ENCODE measurements around the gene CALR.

CALR gene

DNA sequence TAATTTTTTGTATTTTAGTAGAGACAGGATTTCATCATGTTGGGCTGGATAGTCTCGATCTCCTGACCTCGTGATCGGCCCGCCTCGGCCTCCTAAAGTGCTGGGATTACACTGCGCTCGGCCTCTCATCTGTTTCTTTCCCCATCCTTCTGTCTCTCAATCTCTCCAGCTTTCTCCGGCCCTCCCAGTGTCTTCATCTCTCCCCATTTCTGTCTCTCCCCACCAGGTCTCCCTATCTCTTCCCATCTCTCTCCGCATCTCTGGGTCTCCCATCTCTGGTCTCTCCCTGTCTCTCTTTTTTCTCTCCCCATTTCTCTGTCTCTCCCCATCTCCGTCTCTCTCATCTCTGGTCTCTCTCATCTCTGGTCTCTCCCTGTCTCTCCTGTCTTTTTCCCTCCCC, 44.7 kb downstream of the CALR start:
- Histone ChIP-seq H3K27ac (ENCODE audit: insufficient read depth, low read depth, low read length, poor library complexity, severe bottlenecking) (no peak overlapping the region), H3K9me3 (ENCODE audit: control insufficient read depth, low read length) (no peaks in the 10 kb centered on the region), H3K4me3 (ENCODE audit: insufficient read depth, low read depth, low read length) (no peak overlapping the region), H3K36me3 (ENCODE audit: control insufficient read depth, insufficient read depth, low read length) (no peaks in the 10 kb centered on the region), H3K4me1 (ENCODE audit: control insufficient read depth, insufficient read depth, low read length) (peaks cover 16% of the 10 kb centered on the region), H3K27me3 (ENCODE audit: control insufficient read depth, insufficient read depth, low read length, poor library complexity, severe bottlenecking) (peaks cover 67% of the 10 kb centered on the region)
- 61 to 62% methylated on average over 10 of the region's 10 CpGs for WGBS, 2 experiments

DNA sequence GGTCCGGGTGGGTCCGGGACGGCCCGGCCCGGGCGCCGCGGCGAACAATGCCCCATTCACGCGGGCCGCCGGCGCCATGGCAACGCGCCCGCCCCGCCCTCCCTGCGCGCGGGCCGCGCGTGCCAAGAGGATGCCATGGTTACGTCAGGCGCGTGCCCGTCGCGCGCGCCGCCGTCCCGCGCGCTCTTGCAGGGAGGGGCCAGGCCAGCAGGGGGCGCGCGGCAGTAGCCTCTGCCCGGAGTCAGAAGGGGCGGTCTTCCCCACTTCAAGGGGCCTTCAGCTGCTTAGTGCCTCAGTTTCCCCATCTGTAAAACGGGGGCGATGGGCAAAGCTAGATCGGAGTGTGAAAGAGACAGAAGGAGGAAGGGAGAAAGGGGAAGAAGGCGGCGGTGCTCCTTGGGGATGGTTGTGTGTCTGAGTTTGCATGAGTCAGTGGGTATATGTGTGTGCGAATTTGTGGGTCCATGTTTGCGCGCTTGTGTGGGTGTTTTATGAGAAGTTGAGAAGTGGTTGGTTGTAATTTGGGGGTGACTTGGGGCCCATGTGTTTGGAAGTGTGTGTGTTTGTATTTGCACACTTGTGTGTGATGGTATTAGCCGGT, 45.2 kb downstream of the CALR start:
- Histone ChIP-seq H3K4me3 (ENCODE audit: insufficient read depth, low read depth, low read length) (no peak overlapping the region), H3K9me3 (ENCODE audit: control insufficient read depth, low read length) (no peaks in the 10 kb centered on the region), H3K27ac (ENCODE audit: insufficient read depth, low read depth, low read length, poor library complexity, severe bottlenecking) (no peak overlapping the region), H3K27me3 (ENCODE audit: control insufficient read depth, insufficient read depth, low read length, poor library complexity, severe bottlenecking) (peaks cover 73% of the 10 kb centered on the region), H3K4me1 (ENCODE audit: control insufficient read depth, insufficient read depth, low read length) (peaks cover 16% of the 10 kb centered on the region), H3K36me3 (ENCODE audit: control insufficient read depth, insufficient read depth, low read length) (no peaks in the 10 kb centered on the region)
- 10% methylated on average over 51 of the region's 51 CpGs for WGBS, 2 experiments

DNA sequence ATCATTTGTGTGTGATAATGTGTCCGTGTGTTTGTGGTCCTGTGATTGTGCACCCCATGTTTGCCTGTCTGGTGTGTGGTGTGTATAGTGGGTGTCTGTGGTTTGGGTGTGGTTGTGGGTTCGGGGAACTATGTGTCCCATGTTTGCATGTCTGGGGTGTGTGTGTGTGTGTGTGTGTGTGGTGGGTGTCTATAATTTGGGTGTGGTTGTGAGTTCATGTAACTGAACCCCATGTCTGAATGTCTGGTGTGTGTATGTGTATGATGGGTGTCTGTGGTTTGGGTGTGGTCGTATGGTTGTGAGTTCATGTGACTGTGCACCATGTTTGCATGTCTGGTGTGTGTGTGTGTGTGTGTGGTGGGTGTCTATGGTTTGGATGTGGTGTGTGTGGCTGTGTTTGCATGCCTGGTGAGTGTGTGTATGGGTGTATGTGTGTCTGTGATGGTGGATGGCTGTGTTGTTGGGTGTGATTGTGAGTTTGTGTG, 45.8 kb downstream of the CALR start:
- H3K27ac ChIP-seq (ENCODE audit: insufficient read depth, low read depth, low read length, poor library complexity, severe bottlenecking), result no peak overlapping the region

DNA sequence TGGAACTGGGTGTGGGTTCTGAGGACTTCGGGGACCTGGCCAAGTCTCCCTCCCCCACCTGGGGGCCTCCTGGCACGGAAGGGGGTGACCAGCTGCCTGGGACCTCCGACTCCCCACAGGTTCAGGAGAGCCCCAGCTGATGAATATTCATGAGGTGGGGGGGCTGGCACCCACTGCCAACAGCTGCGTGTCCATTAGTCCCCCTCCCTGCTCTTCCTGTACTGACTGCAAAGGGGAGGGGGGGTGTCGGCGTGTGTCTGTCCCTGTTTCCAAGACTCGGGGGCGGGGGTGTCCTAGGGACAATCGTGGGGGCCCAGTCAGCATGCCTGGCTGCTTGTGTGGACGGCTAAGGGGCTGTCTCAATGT, 46.3 kb downstream of the CALR start:
- Histone ChIP-seq H3K4me1 (ENCODE audit: control insufficient read depth, insufficient read depth, low read length) (peaks cover 16% of the 10 kb centered on the region), H3K9me3 (ENCODE audit: control insufficient read depth, low read length) (no peaks in the 10 kb centered on the region), H3K36me3 (ENCODE audit: control insufficient read depth, insufficient read depth, low read length) (no peaks in the 10 kb centered on the region), H3K27me3 (ENCODE audit: control insufficient read depth, insufficient read depth, low read length, poor library complexity, severe bottlenecking) (peaks cover 82% of the 10 kb centered on the region), H3K27ac (ENCODE audit: insufficient read depth, low read depth, low read length, poor library complexity, severe bottlenecking) (no peak overlapping the region), H3K4me3 (ENCODE audit: insufficient read depth, low read depth, low read length) (no peak overlapping the region)
- 44 to 46% methylated on average over 10 of the region's 10 CpGs for WGBS, 2 experiments

More for the DNA sequence above, 45.8 kb downstream of the CALR start:
- Histone ChIP-seq H3K4me1 (ENCODE audit: control insufficient read depth, insufficient read depth, low read length) (peaks cover 16% of the 10 kb centered on the region), H3K27me3 (ENCODE audit: control insufficient read depth, insufficient read depth, low read length, poor library complexity, severe bottlenecking) (peaks cover 77% of the 10 kb centered on the region), H3K4me3 (ENCODE audit: insufficient read depth, low read depth, low read length) (no peak overlapping the region), H3K36me3 (ENCODE audit: control insufficient read depth, insufficient read depth, low read length) (no peaks in the 10 kb centered on the region), H3K9me3 (ENCODE audit: control insufficient read depth, low read length) (no peaks in the 10 kb centered on the region)
- WGBS, 2 experiments, result 89 to 95% methylated on average over 3 of the region's 3 CpGs

DNA sequence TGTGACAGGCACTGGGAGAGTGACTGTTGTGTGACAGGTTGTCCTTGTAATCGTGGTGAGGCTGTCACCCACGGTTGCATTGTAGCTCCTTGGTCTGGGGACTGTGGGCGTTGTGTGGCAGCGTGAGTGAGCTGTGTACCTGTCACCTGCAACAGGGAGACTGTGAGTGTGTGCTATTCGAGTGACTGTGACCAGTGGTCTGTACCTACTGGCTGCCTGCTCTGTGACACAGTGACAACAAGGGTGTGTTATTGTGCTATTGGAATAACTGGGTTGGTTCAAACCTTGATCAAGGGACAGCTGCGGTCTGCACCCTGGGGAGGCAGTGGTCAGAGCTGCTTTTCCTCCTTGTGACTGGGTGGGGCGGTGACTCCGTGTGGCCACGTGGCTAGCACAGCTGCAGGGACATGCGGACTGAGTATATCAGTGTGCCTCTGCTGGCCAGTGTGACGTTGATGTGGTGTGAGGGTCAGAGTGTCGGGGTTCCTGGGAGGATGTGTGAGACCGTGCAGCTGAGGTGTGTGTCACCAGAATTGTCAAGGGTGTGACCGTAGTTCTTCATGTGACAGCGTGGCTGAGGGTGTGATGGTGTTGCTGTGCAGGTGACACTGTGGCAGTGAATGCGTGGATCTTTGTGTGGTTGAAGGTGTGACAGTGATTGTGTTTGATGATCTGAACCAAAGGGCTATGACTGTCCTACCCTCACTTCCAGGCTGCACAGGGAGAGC, 46.8 kb downstream of the CALR start:
- 60 to 62% methylated on average over 16 of the region's 16 CpGs for WGBS, 2 experiments
- Histone ChIP-seq H3K9me3 (ENCODE audit: control insufficient read depth, low read length) (no peaks in the 10 kb centered on the region), H3K4me3 (ENCODE audit: insufficient read depth, low read depth, low read length) (no peak overlapping the region), H3K4me1 (ENCODE audit: control insufficient read depth, insufficient read depth, low read length) (peaks cover 16% of the 10 kb centered on the region), H3K27me3 (ENCODE audit: control insufficient read depth, insufficient read depth, low read length, poor library complexity, severe bottlenecking) (peaks cover 87% of the 10 kb centered on the region), H3K27ac (ENCODE audit: insufficient read depth, low read depth, low read length, poor library complexity, severe bottlenecking) (no peak overlapping the region), H3K36me3 (ENCODE audit: control insufficient read depth, insufficient read depth, low read length) (no peaks in the 10 kb centered on the region)

DNA sequence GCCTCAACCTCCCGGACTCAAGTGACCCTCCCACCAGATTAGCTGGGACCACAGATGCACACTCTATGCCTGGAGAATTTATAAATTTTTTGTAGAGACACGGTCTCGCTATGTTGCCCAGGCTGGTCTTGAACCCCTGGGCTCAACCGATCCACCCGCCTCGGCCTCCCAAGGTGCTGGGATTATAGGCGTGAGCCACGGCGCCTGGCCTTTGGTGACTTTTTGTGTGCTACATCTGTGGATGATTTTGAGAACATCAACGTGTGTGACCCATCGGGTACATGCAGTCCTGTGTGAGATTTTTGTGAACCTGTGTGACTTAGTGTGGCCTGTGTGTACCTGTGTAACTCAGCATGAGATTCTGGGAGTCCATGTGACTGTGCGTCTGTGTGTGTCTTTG, 48.3 kb downstream of the CALR start:
- 92 to 94% methylated on average over 12 of the region's 12 CpGs for WGBS, 2 experiments
- no peak overlapping the region for H3K27ac ChIP-seq (ENCODE audit: insufficient read depth, low read depth, low read length, poor library complexity, severe bottlenecking)
- no peak overlapping the region for H3K4me3 ChIP-seq (ENCODE audit: insufficient read depth, low read depth, low read length)
- peaks cover 16% of the 10 kb centered on the region for H3K4me1 ChIP-seq (ENCODE audit: control insufficient read depth, insufficient read depth, low read length)
- no peaks in the 10 kb centered on the region for H3K9me3 ChIP-seq (ENCODE audit: control insufficient read depth, low read length)
- no peaks in the 10 kb centered on the region for H3K36me3 ChIP-seq (ENCODE audit: control insufficient read depth, insufficient read depth, low read length)
- peaks cover 97% of the 10 kb centered on the region for H3K27me3 ChIP-seq (ENCODE audit: control insufficient read depth, insufficient read depth, low read length, poor library complexity, severe bottlenecking)

DNA sequence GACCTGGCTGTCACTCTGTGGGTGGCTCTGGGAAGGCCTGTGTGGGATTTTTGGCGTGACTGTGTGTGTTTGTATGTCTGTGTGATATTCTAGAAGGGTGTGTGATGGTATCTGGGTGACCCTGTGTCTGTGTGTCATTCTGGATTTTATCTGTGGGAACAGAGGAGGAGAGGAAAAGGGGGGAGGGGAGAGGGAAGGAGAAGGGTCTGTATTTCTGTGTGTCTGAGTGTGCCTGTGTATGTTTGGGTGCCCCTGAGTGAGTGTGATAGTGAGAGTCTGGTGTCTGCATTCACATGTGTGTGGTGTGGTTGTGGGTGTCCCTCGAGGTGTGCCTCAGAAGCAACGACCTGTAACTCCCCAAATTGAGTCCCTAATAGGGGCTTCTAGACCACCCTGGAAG, 48.8 kb downstream of the CALR start:
- H3K9me3 ChIP-seq (ENCODE audit: control insufficient read depth, low read length), result no peaks in the 10 kb centered on the region
- no peak overlapping the region for H3K4me3 ChIP-seq (ENCODE audit: insufficient read depth, low read depth, low read length)
- 70 to 73% methylated on average over 3 of the region's 3 CpGs for WGBS, 2 experiments
- no peak overlapping the region for H3K27ac ChIP-seq (ENCODE audit: insufficient read depth, low read depth, low read length, poor library complexity, severe bottlenecking)
- H3K27me3 ChIP-seq (ENCODE audit: control insufficient read depth, insufficient read depth, low read length, poor library complexity, severe bottlenecking), result peaks cover 97% of the 10 kb centered on the region
- no peaks in the 10 kb centered on the region for H3K36me3 ChIP-seq (ENCODE audit: control insufficient read depth, insufficient read depth, low read length)
- peaks cover 16% of the 10 kb centered on the region for H3K4me1 ChIP-seq (ENCODE audit: control insufficient read depth, insufficient read depth, low read length)

DNA sequence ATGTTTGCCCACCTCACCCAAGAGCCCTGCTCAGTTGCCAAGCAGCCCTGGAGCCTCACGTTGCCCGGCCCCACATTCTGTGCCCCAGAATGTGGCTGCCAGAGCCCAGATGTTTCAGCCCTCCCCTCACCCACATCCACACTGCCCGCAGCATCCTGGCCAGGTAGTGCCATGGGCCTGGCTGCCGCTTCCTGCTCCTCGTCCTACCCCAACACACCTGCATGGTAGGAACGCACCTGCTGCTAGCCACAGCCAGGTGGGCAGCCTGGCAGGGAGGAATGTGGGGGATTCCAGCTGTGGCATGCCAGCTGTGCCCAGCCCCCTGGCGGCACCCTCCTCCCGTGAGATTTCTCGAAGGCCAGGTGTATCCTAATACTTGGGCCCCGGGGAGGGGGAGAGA, 49.4 kb downstream of the CALR start:
- H3K27ac ChIP-seq (ENCODE audit: insufficient read depth, low read depth, low read length, poor library complexity, severe bottlenecking), result no peak overlapping the region
- 76 to 77% methylated on average over 10 of the region's 10 CpGs for WGBS, 2 experiments
- H3K4me3 ChIP-seq (ENCODE audit: insufficient read depth, low read depth, low read length), result no peak overlapping the region
- H3K9me3 ChIP-seq (ENCODE audit: control insufficient read depth, low read length), result no peaks in the 10 kb centered on the region
- H3K36me3 ChIP-seq (ENCODE audit: control insufficient read depth, insufficient read depth, low read length), result no peaks in the 10 kb centered on the region
- H3K27me3 ChIP-seq (ENCODE audit: control insufficient read depth, insufficient read depth, low read length, poor library complexity, severe bottlenecking), result peaks cover 97% of the 10 kb centered on the region
- peaks cover 16% of the 10 kb centered on the region for H3K4me1 ChIP-seq (ENCODE audit: control insufficient read depth, insufficient read depth, low read length)

DNA sequence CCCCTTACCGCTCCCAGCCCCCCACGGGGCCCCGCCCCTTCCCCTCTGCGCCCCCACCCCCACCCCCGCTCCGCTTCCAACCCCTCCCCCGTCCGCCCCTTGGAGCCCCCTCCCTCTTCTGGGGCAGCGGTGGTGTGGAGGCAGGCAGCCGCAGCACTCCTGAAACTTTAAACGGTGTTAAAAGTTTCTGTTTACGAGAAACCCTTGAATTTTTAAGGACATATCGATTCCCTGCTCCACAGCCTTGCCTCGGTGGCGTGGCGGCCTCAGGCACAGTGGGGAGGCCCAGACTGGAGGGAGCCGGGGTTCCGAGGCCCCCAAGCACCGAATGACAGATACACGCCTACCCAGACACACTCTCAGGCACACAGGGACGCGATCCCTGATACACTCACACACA, 52.0 kb downstream of the CALR start:
- 33 to 38% methylated on average over 16 of the region's 22 CpGs for whole genome bisulfite sequencing, 2 experiments
- peaks cover 97% of the 10 kb centered on the region for H3K27me3 ChIP-seq (ENCODE audit: control insufficient read depth, insufficient read depth, low read length, poor library complexity, severe bottlenecking)
- no peak overlapping the region for H3K4me3 ChIP-seq (ENCODE audit: insufficient read depth, low read depth, low read length)

DNA sequence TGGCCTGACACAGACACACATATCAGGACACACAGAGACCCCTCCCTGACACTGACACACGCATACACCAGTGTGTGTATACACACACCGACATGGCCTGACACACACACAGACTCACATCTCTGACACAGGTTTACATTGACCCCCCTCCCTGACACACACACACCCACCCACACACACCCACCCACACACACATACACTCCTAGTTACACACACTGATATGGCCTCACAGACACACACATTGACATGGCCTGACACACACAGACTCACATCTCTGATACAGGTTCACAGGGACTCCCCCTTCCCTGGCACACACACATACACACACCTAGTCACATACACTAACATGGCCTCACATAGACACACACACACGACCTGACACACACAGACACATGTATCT, 52.4 kb downstream of the CALR start:
- Histone ChIP-seq H3K9me3 (ENCODE audit: control insufficient read depth, low read length) (no peaks in the 10 kb centered on the region), H3K4me3 (ENCODE audit: insufficient read depth, low read depth, low read length) (no peak overlapping the region), H3K27ac (ENCODE audit: insufficient read depth, low read depth, low read length, poor library complexity, severe bottlenecking) (no peak overlapping the region), H3K4me1 (ENCODE audit: control insufficient read depth, insufficient read depth, low read length) (peaks cover 3% of the 10 kb centered on the region), H3K27me3 (ENCODE audit: control insufficient read depth, insufficient read depth, low read length, poor library complexity, severe bottlenecking) (peaks cover 94% of the 10 kb centered on the region), H3K36me3 (ENCODE audit: control insufficient read depth, insufficient read depth, low read length) (no peaks in the 10 kb centered on the region)
- WGBS, 2 experiments, result 67% methylated on average over 3 of the region's 3 CpGs

More for the DNA sequence above, 52.0 kb downstream of the CALR start:
- Histone ChIP-seq H3K4me1 (ENCODE audit: control insufficient read depth, insufficient read depth, low read length) (peaks cover 8% of the 10 kb centered on the region), H3K9me3 (ENCODE audit: control insufficient read depth, low read length) (no peaks in the 10 kb centered on the region), H3K36me3 (ENCODE audit: control insufficient read depth, insufficient read depth, low read length) (no peaks in the 10 kb centered on the region), H3K27ac (ENCODE audit: insufficient read depth, low read depth, low read length, poor library complexity, severe bottlenecking) (no peak overlapping the region)
